HG03135 (cell line): ENCODE measurements around the gene MRFAP1.

Experiments
- ATAC-seq: cut with Tn5 transposase; IDR thresholded peaks from one replicate; pipeline ENCODE4 v1.9.1; 2021; ENCODE audit warnings: mild to moderate bottlenecking, moderate library complexity; ENCODE audit not compliant: unreplicated experiment

MRFAP1 gene

GRCh38 chr4:6689506-6689960 is 49.0 kb downstream of the MRFAP1 start:
- ATAC-seq, result no peak
